GM21723 (cell line): Measurements from ENCODE around the gene CLEC18A.
"Not testable (repeated sequence)": the region's sequence is repeated elsewhere in the genome, so short reads cannot be mapped to it uniquely, and the experiment has no call there.

Source experiments
- ATAC-seq: cut with Tn5 transposase; IDR thresholded peaks from one replicate; pipeline ENCODE4 v1.9.1; 2021; ENCODE audit warnings: mild to moderate bottlenecking, moderate library complexity; ENCODE audit not compliant: unreplicated experiment

Gene CLEC18A

DNA sequence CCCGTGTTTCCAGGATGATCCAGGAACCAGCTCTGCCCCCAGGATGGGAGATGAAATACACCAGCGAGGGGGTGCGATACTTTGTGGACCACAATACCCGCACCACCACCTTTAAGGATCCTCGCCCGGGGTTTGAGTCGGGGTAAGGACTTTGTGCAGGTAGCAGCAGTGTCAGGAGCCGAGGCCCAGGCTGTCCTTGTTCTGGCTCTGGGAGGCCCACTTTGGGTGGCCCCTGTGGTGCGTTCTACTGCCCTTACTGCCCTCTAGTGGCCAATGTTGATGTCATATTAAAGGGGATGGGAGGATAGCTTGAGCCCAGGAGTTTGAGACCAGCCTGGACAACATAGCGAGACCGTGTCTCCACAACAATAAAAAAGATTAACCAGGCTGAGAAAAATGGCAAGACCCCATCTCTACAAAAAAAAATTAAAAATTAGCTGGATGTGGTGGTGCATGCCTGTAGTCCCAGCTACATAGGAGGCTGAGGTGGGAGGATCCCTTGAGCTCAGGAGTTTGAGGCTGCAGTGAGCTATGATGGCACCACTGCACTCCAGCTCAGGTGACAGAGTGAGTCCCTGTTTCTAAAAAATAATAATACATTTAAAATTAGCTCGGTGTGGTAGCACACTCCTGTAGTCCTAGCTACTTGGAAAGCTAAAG lies 20.9 kb upstream of the CLEC18A start:
- no peak for ATAC-seq

DNA sequence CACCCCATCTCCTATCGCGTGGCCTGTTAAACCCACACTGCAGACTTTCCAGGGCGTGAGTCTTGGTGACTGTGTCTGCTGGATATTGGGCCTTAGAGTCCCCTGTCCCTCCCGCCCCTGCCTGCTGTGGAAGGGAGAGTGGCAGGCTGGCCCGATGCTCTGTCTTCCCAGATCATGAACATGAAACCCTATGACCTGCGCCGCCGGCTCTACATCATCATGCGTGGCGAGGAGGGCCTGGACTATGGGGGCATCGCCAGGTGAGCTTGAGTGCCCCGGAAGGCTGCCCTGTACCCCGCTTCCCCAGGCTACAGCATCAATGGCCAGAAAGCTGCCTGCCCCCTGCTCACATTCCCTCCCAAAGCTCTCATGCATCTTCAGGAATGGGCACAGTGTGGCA lies 19.5 kb upstream of the CLEC18A start:
- no peak for ATAC-seq

GRCh38 chr16:69932228-69932627 lies 18.9 kb upstream of the CLEC18A start:
- no peak for ATAC-seq

- ATAC-seq: no peak
These were observed 18.3 kb upstream of the CLEC18A start for GRCh38 chr16:69932691-69933392.

- no peak for ATAC-seq
These were observed 17.1 kb upstream of the CLEC18A start for GRCh38 chr16:69934044-69934443.

DNA sequence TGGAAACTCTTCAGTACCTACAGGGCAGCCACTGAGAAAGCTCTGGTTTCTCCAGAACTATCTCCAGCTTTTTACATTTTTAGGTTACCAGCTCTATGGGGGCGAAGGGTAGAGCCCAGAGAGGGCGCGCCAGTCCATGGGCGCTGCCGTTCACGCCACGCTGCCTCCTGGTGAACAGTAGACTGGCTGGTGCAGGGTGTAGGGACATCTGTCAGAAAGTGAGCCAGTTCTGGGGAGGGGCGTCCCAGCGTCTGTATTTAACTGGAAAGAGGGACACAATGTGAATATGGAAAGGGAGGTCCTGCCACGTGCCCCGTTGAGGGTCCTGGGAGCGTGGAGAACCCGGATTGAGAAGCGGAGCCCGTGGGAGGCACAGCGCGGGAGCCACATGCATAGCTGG lies 16.4 kb upstream of the CLEC18A start:
- ATAC-seq: no peak

DNA sequence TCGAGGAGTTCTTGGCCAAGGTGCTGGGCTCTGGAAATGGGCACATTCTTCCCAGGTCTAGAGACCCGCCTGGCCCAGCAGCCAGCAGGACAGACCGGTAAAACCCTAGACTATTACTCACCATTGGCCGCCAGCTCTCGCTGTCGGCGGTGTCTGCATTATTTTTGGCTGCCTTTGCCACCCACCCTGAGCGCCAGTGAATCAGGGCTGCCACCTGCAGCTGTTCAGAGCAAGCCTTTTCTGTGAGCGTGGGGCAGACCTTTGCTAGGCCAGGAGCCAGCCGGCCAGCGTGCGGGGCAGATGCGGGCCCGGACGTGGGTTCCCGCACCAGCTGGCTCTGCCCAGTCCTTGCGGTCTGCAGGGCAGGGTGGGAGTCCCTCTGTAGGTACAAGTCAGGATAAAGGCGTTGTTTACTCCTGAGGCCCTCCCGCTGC lies 15.8 kb upstream of the CLEC18A start:
- no peak for ATAC-seq

GRCh38 chr16:69935740-69936139 lies 15.4 kb upstream of the CLEC18A start:
- no peak for ATAC-seq

GRCh38 chr16:69936252-69936651 lies 14.9 kb upstream of the CLEC18A start:
- no peak for ATAC-seq

DNA sequence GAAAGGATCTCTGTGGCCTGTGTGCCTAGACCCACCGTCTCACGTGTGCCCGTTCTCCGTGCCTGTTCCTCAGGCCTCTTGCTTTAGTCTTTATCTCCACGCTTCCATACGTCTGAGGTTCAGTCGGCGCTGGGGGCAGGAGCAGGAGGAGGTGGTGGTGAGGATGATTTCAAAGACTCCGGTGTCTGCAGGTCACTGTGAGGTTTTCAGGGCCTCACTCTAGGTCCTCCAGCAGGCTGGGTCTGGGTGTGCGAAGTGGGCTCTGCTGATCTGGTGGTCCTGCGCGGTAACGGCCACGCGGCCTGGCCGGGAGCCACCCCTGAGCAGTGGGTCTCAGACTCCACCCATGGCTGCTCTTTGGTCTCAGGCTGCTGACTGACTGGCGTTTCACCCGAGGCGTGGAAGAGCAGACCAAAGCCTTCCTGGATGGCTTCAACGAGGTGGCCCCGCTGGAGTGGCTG lies 14.4 kb upstream of the CLEC18A start:
- ATAC-seq: no peak

- ATAC-seq: no peak
These were observed 13.6 kb upstream of the CLEC18A start for GRCh38 chr16:69937465-69937951.

GRCh38 chr16:69938981-69939820 lies 11.9 kb upstream of the CLEC18A start:
- ATAC-seq: no peak

GRCh38 chr16:69939821-69940585 lies 11.1 kb upstream of the CLEC18A start:
- ATAC-seq: no peak

- no peak for ATAC-seq
These were observed 10.5 kb upstream of the CLEC18A start for GRCh38 chr16:69940676-69941075.

DNA sequence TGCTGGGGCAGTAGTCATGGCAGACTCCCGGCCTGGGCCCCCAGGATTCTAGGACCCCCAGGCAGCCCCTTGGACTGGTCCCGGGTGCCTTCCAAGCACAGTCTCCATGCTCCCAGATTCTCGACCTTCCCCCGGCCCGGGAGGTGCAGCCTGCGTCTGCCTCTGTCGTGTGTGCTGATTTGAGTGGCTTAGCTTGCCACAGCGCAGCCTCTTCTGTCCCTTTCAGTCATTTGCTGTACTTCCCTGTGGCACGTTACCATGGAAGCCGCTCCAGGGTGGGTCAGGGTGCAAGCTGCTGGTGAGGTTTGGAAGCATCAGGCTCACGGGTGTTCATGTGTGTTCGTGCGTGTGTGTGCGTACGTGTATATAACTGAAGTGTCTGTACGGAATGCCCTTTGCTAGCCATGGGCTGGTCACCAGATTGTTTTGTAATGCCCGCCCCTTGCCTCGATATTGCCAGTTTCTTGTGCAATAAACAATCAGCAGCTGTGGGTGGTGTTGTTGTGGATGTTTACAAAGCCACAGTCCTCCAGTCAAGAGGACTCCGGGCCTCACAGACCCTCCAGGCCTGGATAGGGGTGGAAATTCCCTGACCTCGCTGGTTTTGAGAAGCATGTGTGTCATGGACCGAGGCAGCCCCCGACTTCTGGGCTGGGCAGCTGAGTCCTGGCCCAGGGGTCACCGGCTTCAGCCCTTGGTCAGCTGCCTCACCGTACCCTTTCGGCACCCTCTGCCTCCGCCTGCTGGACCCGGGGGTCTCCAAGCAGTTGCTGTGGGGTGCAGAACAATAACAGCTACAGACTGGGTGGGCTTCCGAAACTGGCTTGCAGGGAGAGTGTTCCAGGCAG lies 9.7 kb upstream of the CLEC18A start:
- ATAC-seq: no peak

- ATAC-seq: no peak
These were observed 9.0 kb upstream of the CLEC18A start for GRCh38 chr16:69942099-69942491.

DNA sequence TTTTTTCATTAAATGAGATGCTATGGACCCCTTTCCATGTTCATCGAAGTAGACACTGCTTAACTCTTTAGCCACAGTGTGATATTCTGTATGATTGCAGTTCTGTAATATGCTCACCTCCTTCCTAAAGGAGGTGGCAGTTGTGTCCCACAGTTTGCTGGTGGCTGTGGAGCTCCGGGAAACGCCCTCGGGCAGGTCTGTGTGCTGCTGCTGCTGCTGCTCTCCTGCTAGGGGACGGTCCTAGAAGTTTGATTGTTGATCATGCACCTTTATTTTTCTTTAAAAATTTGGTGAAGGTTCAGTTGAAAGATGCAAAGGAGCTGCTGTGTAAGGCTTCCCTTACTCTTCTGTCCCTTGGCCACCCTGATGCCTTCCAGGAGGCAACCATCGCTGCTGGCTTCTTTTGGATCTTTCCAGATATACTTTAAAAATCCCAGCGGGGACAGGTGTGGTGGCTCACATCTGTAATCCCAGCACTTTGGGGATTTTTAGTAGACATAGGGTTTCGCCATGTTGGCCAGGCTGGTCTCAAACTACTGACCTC lies 8.4 kb upstream of the CLEC18A start:
- no peak for ATAC-seq

GRCh38 chr16:69943241-69944036 lies 7.7 kb upstream of the CLEC18A start:
- not testable (repeated sequence) for ATAC-seq

DNA sequence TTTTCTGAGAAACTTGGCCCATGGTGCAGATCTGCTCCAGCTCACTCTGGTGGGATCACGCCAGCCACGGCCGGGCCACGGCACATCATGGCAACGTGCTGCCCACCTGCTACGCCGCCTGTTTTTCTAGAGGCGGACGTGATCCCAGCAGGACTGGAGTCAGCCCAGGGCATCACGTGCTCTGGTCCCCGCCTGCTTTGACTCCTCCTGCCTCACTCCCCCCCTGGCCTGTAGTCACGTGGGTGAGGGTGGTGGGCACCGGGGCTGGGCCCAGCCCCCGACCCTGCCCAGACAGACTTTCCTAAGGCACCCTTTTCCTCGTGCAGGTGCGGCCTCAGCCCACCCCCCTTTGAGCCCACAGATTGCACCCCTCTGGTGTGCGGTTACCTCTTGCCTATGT lies 723 bp upstream of the CLEC18A start:
- ATAC-seq: not testable (repeated sequence)
